ENCODE measurements around the gene LRRN4CL.
"Not testable (repeated sequence)": the region's sequence is repeated elsewhere in the genome, so short reads cannot be mapped to it uniquely, and the experiment has no call there.

The LRRN4CL gene

DNA sequence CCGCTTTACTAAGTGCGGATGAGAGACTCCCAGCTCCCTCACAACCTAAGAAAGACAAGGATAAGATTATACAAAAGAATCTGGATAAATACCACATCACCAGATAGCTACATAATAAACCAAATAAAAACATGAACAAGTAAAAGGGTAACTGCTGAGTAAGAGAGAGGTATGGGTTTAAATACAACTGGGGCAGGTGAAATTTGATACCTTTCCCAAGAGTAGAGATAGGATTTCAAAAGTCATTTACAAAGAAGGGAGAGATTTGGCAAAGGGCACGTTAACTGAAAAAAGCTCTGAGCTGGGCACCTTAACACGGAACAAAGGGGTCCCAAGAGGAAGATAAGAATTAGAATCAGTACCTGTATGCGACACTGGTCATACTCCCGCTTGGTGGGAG lies 12.2 kb downstream of the LRRN4CL start:
- Histone ChIP-seq H3K79me2 (ENCODE audit: insufficient read depth, low read length) (no peaks in the 10 kb centered on the region; the same call in 1 of the 2 replicates), H3F3A (ENCODE audit: insufficient read depth, low read length) (no peaks in the 10 kb centered on the region), H3K4me2 (ENCODE audit: low read length) (0 out of 2 replicates have a peak overlapping the region, but pooled peaks have one; percentile 94), H3K36me3 (ENCODE audit: insufficient read depth, low read length) (peaks cover 34% of the 10 kb centered on the region; the same call in 1 of the 2 replicates), H3K9me3 (ENCODE audit: low read length) (no peaks in the 10 kb centered on the region), H3K27ac (ENCODE audit: low read depth, low read length, poor library complexity, severe bottlenecking) (no peak overlapping the region), H3K9ac (ENCODE audit: low read length) (no peak overlapping the region), H3K27me3 (ENCODE audit: insufficient read depth, low read length) (no peaks in the 10 kb centered on the region), H3K4me3 (ENCODE audit: low read depth, low read length, poor library complexity, severe bottlenecking) (no peak overlapping the region), H2AFZ (ENCODE audit: low read length) (no peak overlapping the region), H3K9me2 (ENCODE audit: low read depth, low read length) (no peaks in the 10 kb centered on the region), H3K4me1 (ENCODE audit: insufficient read depth, low read length, severe bottlenecking) (peaks cover 50% of the 10 kb centered on the region), H4K20me1 (ENCODE audit: insufficient read depth, low read length) (no peaks in the 10 kb centered on the region)
- no peak for TF ChIP-seq EZH2 (IDR thresholded peaks at IDR 0.05; ENCODE audit: borderline replicate concordance, low read length)
- TF ChIP-seq, protein P1, sequence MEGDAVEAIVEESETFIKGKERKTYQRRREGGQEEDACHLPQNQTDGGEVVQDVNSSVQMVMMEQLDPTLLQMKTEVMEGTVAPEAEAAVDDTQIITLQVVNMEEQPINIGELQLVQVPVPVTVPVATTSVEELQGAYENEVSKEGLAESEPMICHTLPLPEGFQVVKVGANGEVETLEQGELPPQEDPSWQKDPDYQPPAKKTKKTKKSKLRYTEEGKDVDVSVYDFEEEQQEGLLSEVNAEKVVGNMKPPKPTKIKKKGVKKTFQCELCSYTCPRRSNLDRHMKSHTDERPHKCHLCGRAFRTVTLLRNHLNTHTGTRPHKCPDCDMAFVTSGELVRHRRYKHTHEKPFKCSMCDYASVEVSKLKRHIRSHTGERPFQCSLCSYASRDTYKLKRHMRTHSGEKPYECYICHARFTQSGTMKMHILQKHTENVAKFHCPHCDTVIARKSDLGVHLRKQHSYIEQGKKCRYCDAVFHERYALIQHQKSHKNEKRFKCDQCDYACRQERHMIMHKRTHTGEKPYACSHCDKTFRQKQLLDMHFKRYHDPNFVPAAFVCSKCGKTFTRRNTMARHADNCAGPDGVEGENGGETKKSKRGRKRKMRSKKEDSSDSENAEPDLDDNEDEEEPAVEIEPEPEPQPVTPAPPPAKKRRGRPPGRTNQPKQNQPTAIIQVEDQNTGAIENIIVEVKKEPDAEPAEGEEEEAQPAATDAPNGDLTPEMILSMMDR (IDR thresholded peaks at IDR 0.05; ENCODE audit: low read length): no peak

DNA sequence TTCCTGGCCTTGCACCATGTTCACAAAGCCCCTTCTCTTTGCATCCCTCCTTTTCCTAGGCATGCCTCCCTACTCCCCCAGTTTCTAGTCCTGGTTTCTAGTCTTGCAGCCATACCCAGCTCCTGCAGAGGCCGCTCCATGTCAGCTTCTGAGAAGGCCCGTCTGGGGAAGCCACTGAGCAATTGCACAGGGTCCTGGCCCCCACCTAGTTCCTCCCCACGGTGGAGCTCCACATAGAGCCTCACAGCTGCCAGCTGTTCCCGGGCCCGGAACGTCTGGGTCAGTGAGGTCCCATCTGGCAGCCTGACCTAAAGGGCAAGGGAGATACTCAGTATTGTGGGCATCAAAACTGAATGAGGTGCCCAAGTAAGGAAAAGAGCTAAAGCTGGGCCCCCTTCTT lies 12.6 kb downstream of the LRRN4CL start:
- Histone ChIP-seq H3K27ac (ENCODE audit: low read depth, low read length, poor library complexity, severe bottlenecking) (no peak overlapping the region), H3F3A (ENCODE audit: insufficient read depth, low read length) (no peaks in the 10 kb centered on the region), H4K20me1 (ENCODE audit: insufficient read depth, low read length) (no peaks in the 10 kb centered on the region), H3K4me1 (ENCODE audit: insufficient read depth, low read length, severe bottlenecking) (peaks cover 50% of the 10 kb centered on the region), H3K9ac (ENCODE audit: low read length) (no peak overlapping the region), H3K9me2 (ENCODE audit: low read depth, low read length) (no peaks in the 10 kb centered on the region), H3K4me3 (ENCODE audit: low read depth, low read length, poor library complexity, severe bottlenecking) (no peak overlapping the region), H3K79me2 (ENCODE audit: insufficient read depth, low read length) (no peaks in the 10 kb centered on the region; the same call in 1 of the 2 replicates), H2AFZ (ENCODE audit: low read length) (no peak overlapping the region), H3K4me2 (ENCODE audit: low read length) (no peak overlapping the region), H3K36me3 (ENCODE audit: insufficient read depth, low read length) (peaks cover 34% of the 10 kb centered on the region; the same call in 1 of the 2 replicates), H3K27me3 (ENCODE audit: insufficient read depth, low read length) (no peaks in the 10 kb centered on the region), H3K9me3 (ENCODE audit: low read length) (no peaks in the 10 kb centered on the region)
- TF ChIP-seq EZH2 (IDR thresholded peaks at IDR 0.05; ENCODE audit: borderline replicate concordance, low read length): no peak
- TF ChIP-seq, protein P1 (IDR thresholded peaks at IDR 0.05; ENCODE audit: low read length): no peak

DNA sequence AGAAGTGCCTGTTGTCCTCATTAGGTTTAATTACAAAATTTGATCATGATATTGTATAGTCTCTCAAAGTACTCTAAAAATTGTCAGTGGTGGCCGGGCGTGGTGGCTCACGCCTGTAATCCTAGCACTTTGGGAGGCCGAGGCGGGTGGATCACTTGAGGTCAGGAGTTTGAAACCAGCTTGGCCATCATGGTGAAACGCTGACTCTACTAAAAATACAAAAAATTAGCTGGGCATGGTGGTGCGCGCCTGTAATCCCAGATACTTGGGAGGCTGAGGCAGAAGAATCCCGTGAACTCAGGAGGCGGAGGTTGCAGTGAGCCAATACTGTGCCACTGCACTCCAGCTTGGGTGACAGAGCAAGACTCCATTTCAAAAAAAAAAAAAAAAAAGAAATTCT lies 13.9 kb downstream of the LRRN4CL start:
- H4K20me1 ChIP-seq (ENCODE audit: insufficient read depth, low read length); H3K9ac ChIP-seq (ENCODE audit: low read length); H3K9me2 ChIP-seq (ENCODE audit: low read depth, low read length); H3K27ac ChIP-seq (ENCODE audit: low read depth, low read length, poor library complexity, severe bottlenecking); H2AFZ ChIP-seq (ENCODE audit: low read length); H3K4me3 ChIP-seq (ENCODE audit: low read depth, low read length, poor library complexity, severe bottlenecking); H3F3A ChIP-seq (ENCODE audit: insufficient read depth, low read length); H3K9me3 ChIP-seq (ENCODE audit: low read length); H3K79me2 ChIP-seq (ENCODE audit: insufficient read depth, low read length); H3K27me3 ChIP-seq (ENCODE audit: insufficient read depth, low read length); H3K4me2 ChIP-seq (ENCODE audit: low read length): not testable (repeated sequence)
- H3K4me1 ChIP-seq (ENCODE audit: insufficient read depth, low read length, severe bottlenecking): peaks cover 50% of the 10 kb centered on the region
- peaks cover 34% of the 10 kb centered on the region; the same call in 1 of the 2 replicates for H3K36me3 ChIP-seq (ENCODE audit: insufficient read depth, low read length)

DNA sequence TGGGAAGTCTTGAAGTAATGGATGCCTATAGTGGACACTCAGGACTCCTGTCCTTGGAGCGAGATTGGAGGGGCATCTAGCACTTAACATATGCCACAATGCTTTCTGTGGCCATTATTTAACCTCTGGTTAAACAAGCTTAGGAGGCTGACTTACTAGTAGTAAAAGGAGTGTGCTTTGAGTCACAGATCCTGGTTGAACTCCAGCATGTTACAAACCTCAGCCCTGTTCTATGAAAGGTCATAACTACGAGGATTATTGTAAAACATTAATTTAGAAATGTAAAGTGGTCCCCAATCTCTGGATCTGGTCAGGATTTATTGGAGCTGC lies 16.2 kb downstream of the LRRN4CL start:
- H3K36me3 ChIP-seq (ENCODE audit: insufficient read depth, low read length): peaks cover 34% of the 10 kb centered on the region; the same call in 1 of the 2 replicates
- peak overlapping the region; percentile 93 for H3K4me2 ChIP-seq (ENCODE audit: low read length)
- H3K4me3 ChIP-seq (ENCODE audit: low read depth, low read length, poor library complexity, severe bottlenecking): peak overlapping the region; percentile 91
- peak overlapping the region; percentile 93 for H3K27ac ChIP-seq (ENCODE audit: low read depth, low read length, poor library complexity, severe bottlenecking)
- TF ChIP-seq, protein P1 (IDR thresholded peaks at IDR 0.05; ENCODE audit: low read length): no peak
- H3K9ac ChIP-seq (ENCODE audit: low read length): peak overlapping the region; percentile 95
- H3K9me3 ChIP-seq (ENCODE audit: low read length): no peaks in the 10 kb centered on the region
- H3F3A ChIP-seq (ENCODE audit: insufficient read depth, low read length): no peaks in the 10 kb centered on the region
- no peaks in the 10 kb centered on the region for H3K9me2 ChIP-seq (ENCODE audit: low read depth, low read length)
- H4K20me1 ChIP-seq (ENCODE audit: insufficient read depth, low read length): no peaks in the 10 kb centered on the region
- 0 out of 2 replicates have a peak, but pooled peaks cover 4% of the 10 kb centered on the region for H3K79me2 ChIP-seq (ENCODE audit: insufficient read depth, low read length)
- H3K27me3 ChIP-seq (ENCODE audit: insufficient read depth, low read length): no peaks in the 10 kb centered on the region
- H3K4me1 ChIP-seq (ENCODE audit: insufficient read depth, low read length, severe bottlenecking): peaks cover 52% of the 10 kb centered on the region
- no peak overlapping the region for H2AFZ ChIP-seq (ENCODE audit: low read length)
